GM12891 (cell line): ENCODE data around the gene SLC25A17.

Source experiments
- PAX5 ChIP-seq: IDR thresholded peaks from 2 replicates; pipeline ENCODE4 v1.6.1; 2011; ENCODE audit warnings: low read length, moderate library complexity, mild to moderate bottlenecking; ENCODE audit not compliant: insufficient read depth, severe bottlenecking
- POLR2A ChIP-seq: IDR thresholded peaks from 2 replicates; pipeline ENCODE4 v1.6.1; 2011; ENCODE audit warnings: low read depth, low read length, control low read depth
- POLR2AphosphoS5 ChIP-seq: IDR thresholded peaks from 2 replicates; pipeline ENCODE4 v1.6.1; 2011; ENCODE audit warnings: low read depth, low read length, control low read depth
- SPI1 ChIP-seq: IDR thresholded peaks from 2 replicates; pipeline ENCODE4 v1.6.1; 2011; ENCODE audit warnings: low read depth, low read length, control low read depth
- TAF1 ChIP-seq: IDR thresholded peaks from 2 replicates; pipeline ENCODE4 v1.6.1; 2011; ENCODE audit warnings: low read depth, low read length, control low read depth

DNA sequence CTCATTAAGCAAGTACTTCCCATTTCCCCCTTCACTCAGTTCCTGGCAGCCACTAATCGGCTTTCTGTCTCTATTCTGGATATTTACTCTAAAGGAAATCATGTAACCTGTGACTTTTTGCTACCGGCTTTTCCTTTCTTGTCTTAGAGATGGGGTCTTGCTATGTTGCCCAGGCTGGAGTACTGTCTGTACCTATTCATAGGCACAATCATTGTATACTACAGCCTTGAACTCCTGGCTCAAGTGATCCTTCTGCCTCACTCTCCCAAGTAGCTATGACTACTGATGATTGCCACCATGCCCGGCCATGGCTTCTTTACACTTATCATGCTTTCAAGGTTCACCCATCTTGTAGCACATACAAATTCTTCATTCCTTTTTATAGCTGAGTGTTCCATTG lies 12.4 kb downstream of the SLC25A17 start:
- TF ChIP-seq TAF1 = no peak
- TF ChIP-seq POLR2AphosphoS5 = no peak
- no peak for TF ChIP-seq POLR2A
- TF ChIP-seq SPI1 = no peak
- TF ChIP-seq PAX5 = no peak
